ENCODE data around the gene MOCOS. TPM values are rescaled to one million over a fixed set of nuclear protein-coding genes. Genes with fewer than 3 reads are reported as not detected.

Gene MOCOS
- total RNA-seq, 1 donor from 2014 or later: 15.3 TPM

- Histone ChIP-seq H3K4me3 (ENCODE audit: low read depth, low read length) (no peak overlapping the region), H3K36me3 (ENCODE audit: control insufficient read depth, insufficient read depth, low read length) (no peaks in the 10 kb centered on the region), H3K27me3 (ENCODE audit: control insufficient read depth, insufficient read depth, low read length) (no peaks in the 10 kb centered on the region)
- no peak for TF ChIP-seq CTCF (IDR thresholded peaks at IDR 0.05; ENCODE audit: insufficient read depth, low read length, poor library complexity, severe bottlenecking)
- DNase-seq (ENCODE audit: low read depth): no peak
These were observed 107.9 kb downstream of the MOCOS start for GRCh38 chr18:36295214-36295613.

GRCh38 chr18:36295880-36296301 is 108.6 kb downstream of the MOCOS start:
- no peak for DNase-seq (ENCODE audit: low read depth)
- H3K27me3 ChIP-seq (ENCODE audit: control insufficient read depth, insufficient read depth, low read length): no peaks in the 10 kb centered on the region
- TF ChIP-seq CTCF (IDR thresholded peaks at IDR 0.05; ENCODE audit: insufficient read depth, low read length, poor library complexity, severe bottlenecking): no peak
- H3K4me3 ChIP-seq (ENCODE audit: low read depth, low read length): no peak overlapping the region
- H3K36me3 ChIP-seq (ENCODE audit: control insufficient read depth, insufficient read depth, low read length): no peaks in the 10 kb centered on the region

GRCh38 chr18:36296650-36297416 is 109.5 kb downstream of the MOCOS start:
- H3K27me3 ChIP-seq (ENCODE audit: control insufficient read depth, insufficient read depth, low read length): no peaks in the 10 kb centered on the region
- H3K4me3 ChIP-seq (ENCODE audit: low read depth, low read length): peak overlapping the region; percentile 87
- no peak for DNase-seq (ENCODE audit: low read depth)
- H3K36me3 ChIP-seq (ENCODE audit: control insufficient read depth, insufficient read depth, low read length): no peaks in the 10 kb centered on the region
- peak; percentile 73 for TF ChIP-seq CTCF (IDR thresholded peaks at IDR 0.05; ENCODE audit: insufficient read depth, low read length, poor library complexity, severe bottlenecking)

- Histone ChIP-seq H3K36me3 (ENCODE audit: control insufficient read depth, insufficient read depth, low read length) (no peaks in the 10 kb centered on the region), H3K27me3 (ENCODE audit: control insufficient read depth, insufficient read depth, low read length) (no peaks in the 10 kb centered on the region), H3K4me3 (ENCODE audit: low read depth, low read length) (peak within 1 kb of the TSS; percentile 87)
- TF ChIP-seq CTCF (IDR thresholded peaks at IDR 0.05; ENCODE audit: insufficient read depth, low read length, poor library complexity, severe bottlenecking): no peak
- no peak for DNase-seq (ENCODE audit: low read depth)
These were observed 110.3 kb downstream of the MOCOS start, which contains the start of gene FHOD3 for GRCh38 chr18:36297417-36298125. Gene FHOD3 (plus strand): TSS chr18:36297713. CDS start chr18:36297836, 123 bp downstream.

GRCh38 chr18:36298126-36298741 is 110.9 kb downstream of the MOCOS start:
- TF ChIP-seq CTCF (IDR thresholded peaks at IDR 0.05; ENCODE audit: insufficient read depth, low read length, poor library complexity, severe bottlenecking): no peak
- H3K4me3 ChIP-seq (ENCODE audit: low read depth, low read length): peak overlapping the region; percentile 87
- no peaks in the 10 kb centered on the region for H3K27me3 ChIP-seq (ENCODE audit: control insufficient read depth, insufficient read depth, low read length)
- DNase-seq (ENCODE audit: low read depth): no peak
- no peaks in the 10 kb centered on the region for H3K36me3 ChIP-seq (ENCODE audit: control insufficient read depth, insufficient read depth, low read length)
